ENCODE data around the gene NUB1.

The NUB1 gene

DNA sequence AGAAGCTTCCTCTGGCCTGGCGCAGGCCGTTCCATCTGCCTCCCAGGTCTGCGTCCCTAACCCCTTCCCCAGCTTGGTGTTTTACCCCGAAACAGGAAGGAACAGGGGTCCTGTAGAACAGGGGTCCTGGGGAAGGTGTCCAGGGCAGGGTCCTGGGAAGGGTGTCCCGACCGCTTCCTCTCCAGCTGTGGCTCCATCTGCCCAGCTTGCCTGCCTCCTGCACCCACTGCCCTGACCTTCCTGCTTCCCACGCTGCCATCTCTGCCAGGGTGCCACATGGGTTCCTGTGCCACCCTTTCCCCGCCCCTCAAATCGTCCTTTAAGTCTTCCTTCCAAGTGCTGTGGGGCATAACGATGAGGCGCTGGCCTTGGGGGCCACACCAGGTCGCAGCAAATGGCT lies 35.8 kb downstream of the NUB1 start:
- Histone ChIP-seq H3K4me3 (ENCODE audit: insufficient read length, low read depth) (no peak overlapping the region), H3K36me3 (ENCODE audit: insufficient read depth, insufficient read length, low read length) (peaks cover 56% of the 10 kb centered on the region), H3K27me3 (ENCODE audit: insufficient read depth, insufficient read length) (peaks cover 9% of the 10 kb centered on the region), H3K9ac (ENCODE audit: insufficient read length, low read depth) (no peak overlapping the region), H3K9me3 (ENCODE audit: insufficient read depth, low read length) (no peaks in the 10 kb centered on the region), H3K4me1 (ENCODE audit: insufficient read depth, insufficient read length) (peaks cover 19% of the 10 kb centered on the region)
- TF ChIP-seq SUZ12 (IDR thresholded peaks at IDR 0.05; ENCODE audit: extremely low read depth, insufficient read depth, insufficient read length) (no peak), ZNF274 (IDR thresholded peaks at IDR 0.05; ENCODE audit: low read depth, low read length) (no peak), YY1 (IDR thresholded peaks at IDR 0.05; ENCODE audit: insufficient read depth, insufficient read length) (no peak)
- no peak for DNase-seq (ENCODE audit: low read depth, low spot score)

DNA sequence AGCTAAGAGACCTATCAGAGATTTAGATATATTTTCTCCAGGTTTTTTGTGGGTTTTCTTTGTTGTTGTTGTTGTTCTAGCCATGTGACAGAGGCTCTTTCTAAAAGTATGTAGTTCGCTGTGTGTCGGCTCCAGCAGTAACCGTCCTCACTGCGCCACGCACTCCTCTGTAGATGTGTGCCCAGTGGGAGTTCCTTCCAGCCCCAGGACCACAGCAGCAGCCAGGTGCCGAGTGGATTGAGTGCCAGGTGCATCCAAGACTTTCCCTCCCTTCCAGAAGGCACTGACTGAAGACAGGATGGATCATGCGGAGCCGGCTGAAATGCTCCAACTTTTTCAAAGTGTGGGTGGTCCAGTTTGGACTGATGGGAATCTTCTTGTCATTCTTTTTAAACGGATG lies 36.4 kb downstream of the NUB1 start:
- Histone ChIP-seq H3K36me3 (ENCODE audit: insufficient read depth, insufficient read length, low read length) (peaks cover 56% of the 10 kb centered on the region), H3K27me3 (ENCODE audit: insufficient read depth, insufficient read length) (peaks cover 14% of the 10 kb centered on the region), H3K9ac (ENCODE audit: insufficient read length, low read depth) (no peak overlapping the region), H3K4me3 (ENCODE audit: insufficient read length, low read depth) (no peak overlapping the region), H3K4me1 (ENCODE audit: insufficient read depth, insufficient read length) (peaks cover 13% of the 10 kb centered on the region), H3K9me3 (ENCODE audit: insufficient read depth, low read length) (no peaks in the 10 kb centered on the region)
- DNase-seq (ENCODE audit: low read depth, low spot score), result no peak
- TF ChIP-seq SUZ12 (IDR thresholded peaks at IDR 0.05; ENCODE audit: extremely low read depth, insufficient read depth, insufficient read length) (no peak), YY1 (IDR thresholded peaks at IDR 0.05; ENCODE audit: insufficient read depth, insufficient read length) (no peak), ZNF274 (IDR thresholded peaks at IDR 0.05; ENCODE audit: low read depth, low read length) (no peak)

DNA sequence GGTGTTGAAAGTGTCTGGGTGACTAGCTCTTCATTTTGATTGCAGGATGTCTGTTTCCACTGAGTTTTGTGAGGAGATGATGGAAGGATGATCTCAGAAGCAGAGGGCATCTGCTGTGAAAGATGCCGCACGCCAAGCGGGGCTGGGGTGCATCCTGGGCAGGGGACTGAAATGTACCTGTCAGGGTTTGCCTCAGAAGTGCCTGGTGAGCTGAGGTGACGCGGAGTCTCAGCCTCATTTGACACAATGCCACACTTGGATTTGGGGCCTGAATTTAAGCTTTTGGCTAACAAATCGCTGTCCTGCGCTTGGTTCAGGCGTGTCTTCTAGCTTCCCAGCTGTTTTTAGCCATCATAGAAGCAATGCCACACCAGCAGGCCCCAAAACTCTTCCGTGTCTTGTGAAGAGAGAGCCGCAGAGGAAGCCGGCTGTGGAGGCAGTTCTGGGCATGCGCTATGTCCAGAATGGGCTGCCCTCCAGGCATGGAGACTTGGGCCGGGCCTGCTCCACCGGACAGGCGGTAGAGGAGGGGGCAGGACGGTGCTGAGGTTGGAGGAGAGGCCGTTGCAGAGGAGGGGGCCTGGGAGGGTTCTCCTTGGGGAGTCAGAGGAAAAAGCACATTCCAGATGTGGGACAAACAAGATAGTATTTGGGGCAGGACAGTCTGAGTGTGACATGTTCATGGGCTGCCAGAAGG lies 37.0 kb downstream of the NUB1 start:
- Histone ChIP-seq H3K9me3 (ENCODE audit: insufficient read depth, low read length) (no peaks in the 10 kb centered on the region), H3K4me1 (ENCODE audit: insufficient read depth, insufficient read length) (peaks cover 9% of the 10 kb centered on the region), H3K4me3 (ENCODE audit: insufficient read length, low read depth) (no peak overlapping the region), H3K27me3 (ENCODE audit: insufficient read depth, insufficient read length) (peaks cover 14% of the 10 kb centered on the region), H3K36me3 (ENCODE audit: insufficient read depth, insufficient read length, low read length) (peaks cover 55% of the 10 kb centered on the region), H3K9ac (ENCODE audit: insufficient read length, low read depth) (no peak overlapping the region)
- TF ChIP-seq SUZ12 (IDR thresholded peaks at IDR 0.05; ENCODE audit: extremely low read depth, insufficient read depth, insufficient read length) (no peak), ZNF274 (IDR thresholded peaks at IDR 0.05; ENCODE audit: low read depth, low read length) (no peak), YY1 (IDR thresholded peaks at IDR 0.05; ENCODE audit: insufficient read depth, insufficient read length) (no peak)
- no peak for DNase-seq (ENCODE audit: low read depth, low spot score)

- peaks cover 14% of the 10 kb centered on the region for H3K27me3 ChIP-seq (ENCODE audit: insufficient read depth, insufficient read length)
- TF ChIP-seq ZNF274 (IDR thresholded peaks at IDR 0.05; ENCODE audit: low read depth, low read length) (no peak), SUZ12 (IDR thresholded peaks at IDR 0.05; ENCODE audit: extremely low read depth, insufficient read depth, insufficient read length) (no peak), YY1 (IDR thresholded peaks at IDR 0.05; ENCODE audit: insufficient read depth, insufficient read length) (no peak)
- DNase-seq (ENCODE audit: low read depth, low spot score), result no peak
- H3K9me3 ChIP-seq (ENCODE audit: insufficient read depth, low read length), result no peaks in the 10 kb centered on the region
- H3K9ac ChIP-seq (ENCODE audit: insufficient read length, low read depth), result no peak overlapping the region
- peaks cover 50% of the 10 kb centered on the region for H3K36me3 ChIP-seq (ENCODE audit: insufficient read depth, insufficient read length, low read length)
- H3K4me1 ChIP-seq (ENCODE audit: insufficient read depth, insufficient read length), result peaks cover 5% of the 10 kb centered on the region
- no peak overlapping the region for H3K4me3 ChIP-seq (ENCODE audit: insufficient read length, low read depth)
These were observed 37.5 kb downstream of the NUB1 start for GRCh38 chr7:151379193-151379520.

GRCh38 chr7:151379534-151380198 lies 38.1 kb downstream of the NUB1 start:
- TF ChIP-seq YY1 (IDR thresholded peaks at IDR 0.05; ENCODE audit: insufficient read depth, insufficient read length), result no peak
- TF ChIP-seq SUZ12 (IDR thresholded peaks at IDR 0.05; ENCODE audit: extremely low read depth, insufficient read depth, insufficient read length), result no peak
- TF ChIP-seq ZNF274 (IDR thresholded peaks at IDR 0.05; ENCODE audit: low read depth, low read length), result no peak
- H3K4me3 ChIP-seq (ENCODE audit: insufficient read length, low read depth), result no peak overlapping the region
- H3K4me1 ChIP-seq (ENCODE audit: insufficient read depth, insufficient read length), result peaks cover 3% of the 10 kb centered on the region
- no peak for DNase-seq (ENCODE audit: low read depth, low spot score)
- H3K36me3 ChIP-seq (ENCODE audit: insufficient read depth, insufficient read length, low read length), result peaks cover 45% of the 10 kb centered on the region
- no peak overlapping the region for H3K9ac ChIP-seq (ENCODE audit: insufficient read length, low read depth)
- H3K27me3 ChIP-seq (ENCODE audit: insufficient read depth, insufficient read length), result peaks cover 14% of the 10 kb centered on the region
- no peaks in the 10 kb centered on the region for H3K9me3 ChIP-seq (ENCODE audit: insufficient read depth, low read length)

DNA sequence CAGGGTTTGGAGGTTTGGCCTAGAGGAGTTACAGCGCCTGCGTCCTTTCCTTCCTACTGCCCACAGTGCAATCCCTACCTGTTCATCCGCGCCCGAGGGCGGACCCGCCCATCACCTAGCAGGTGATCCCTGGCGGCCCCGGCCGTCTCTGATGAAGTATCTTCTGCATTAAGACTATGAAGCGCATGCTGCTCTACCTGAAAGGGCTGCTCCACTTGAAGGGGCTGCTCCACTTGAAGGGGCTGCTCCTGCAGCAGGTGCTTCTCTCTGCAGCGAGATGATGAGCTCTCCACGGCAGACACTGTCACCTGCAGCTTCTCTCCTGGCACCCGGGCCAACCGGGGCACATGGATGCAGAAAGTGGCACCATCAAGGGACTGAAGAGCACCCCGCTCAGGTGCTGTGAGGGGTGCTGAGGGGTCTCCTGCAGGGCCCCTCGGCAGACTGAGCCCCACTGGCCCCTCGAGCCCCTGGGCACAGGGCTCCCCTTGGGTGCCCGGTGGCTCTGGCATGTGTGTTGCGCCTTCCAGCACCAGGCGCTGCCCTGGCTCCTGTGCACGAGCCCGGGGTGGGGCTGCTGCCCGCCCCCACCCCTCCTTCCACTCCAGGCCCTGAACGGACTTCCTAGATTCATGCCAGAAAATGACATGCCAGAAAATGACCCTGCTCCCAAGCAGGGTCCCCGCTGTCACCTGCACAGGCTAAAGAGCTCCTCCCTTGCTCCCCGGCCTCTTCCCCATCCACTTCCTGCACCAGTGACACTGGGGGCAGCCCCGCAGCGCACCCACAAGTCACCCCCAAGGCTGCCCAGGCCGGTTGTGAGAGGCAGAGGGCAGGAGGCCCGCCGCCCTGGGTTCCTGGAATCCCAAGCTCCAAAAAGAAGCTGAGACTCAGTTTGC lies 38.8 kb downstream of the NUB1 start:
- Histone ChIP-seq H3K4me3 (ENCODE audit: insufficient read length, low read depth) (no peak overlapping the region), H3K9ac (ENCODE audit: insufficient read length, low read depth) (no peak overlapping the region), H3K4me1 (ENCODE audit: insufficient read depth, insufficient read length) (peaks cover 3% of the 10 kb centered on the region), H3K36me3 (ENCODE audit: insufficient read depth, insufficient read length, low read length) (peaks cover 43% of the 10 kb centered on the region), H3K9me3 (ENCODE audit: insufficient read depth, low read length) (no peaks in the 10 kb centered on the region), H3K27me3 (ENCODE audit: insufficient read depth, insufficient read length) (peaks cover 14% of the 10 kb centered on the region)
- no peak for TF ChIP-seq SUZ12 (IDR thresholded peaks at IDR 0.05; ENCODE audit: extremely low read depth, insufficient read depth, insufficient read length)
- no peak for TF ChIP-seq ZNF274 (IDR thresholded peaks at IDR 0.05; ENCODE audit: low read depth, low read length)
- no peak for TF ChIP-seq YY1 (IDR thresholded peaks at IDR 0.05; ENCODE audit: insufficient read depth, insufficient read length)
- DNase-seq (ENCODE audit: low read depth, low spot score), result no peak

DNA sequence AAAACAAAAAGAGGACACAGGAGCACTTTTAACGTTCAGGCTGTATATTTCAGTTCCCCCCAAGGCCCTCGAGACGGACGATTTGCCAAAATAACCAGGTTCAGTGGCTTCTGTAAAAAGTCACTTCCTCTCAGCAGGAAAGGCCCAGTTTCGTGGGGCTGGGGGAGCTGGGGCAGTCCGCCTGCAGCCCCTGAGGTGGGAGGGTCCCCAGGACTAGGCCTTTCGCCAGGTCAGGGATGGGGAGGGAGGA lies 39.4 kb downstream of the NUB1 start:
- Histone ChIP-seq H3K36me3 (ENCODE audit: insufficient read depth, insufficient read length, low read length) (peaks cover 37% of the 10 kb centered on the region), H3K4me1 (ENCODE audit: insufficient read depth, insufficient read length) (peaks cover 3% of the 10 kb centered on the region), H3K9me3 (ENCODE audit: insufficient read depth, low read length) (no peaks in the 10 kb centered on the region), H3K4me3 (ENCODE audit: insufficient read length, low read depth) (no peak overlapping the region), H3K9ac (ENCODE audit: insufficient read length, low read depth) (no peak overlapping the region), H3K27me3 (ENCODE audit: insufficient read depth, insufficient read length) (peaks cover 14% of the 10 kb centered on the region)
- no peak for TF ChIP-seq ZNF274 (IDR thresholded peaks at IDR 0.05; ENCODE audit: low read depth, low read length)
- TF ChIP-seq YY1 (IDR thresholded peaks at IDR 0.05; ENCODE audit: insufficient read depth, insufficient read length), result no peak
- no peak for TF ChIP-seq SUZ12 (IDR thresholded peaks at IDR 0.05; ENCODE audit: extremely low read depth, insufficient read depth, insufficient read length)
- DNase-seq (ENCODE audit: low read depth, low spot score), result no peak

Data from NT2/D1 (cell line).